ENCODE measurements around the gene HOXB3.
A peak's percentile ranks its signal among the peaks of the same experiment; 100 is the strongest.

HOXB3 gene

GRCh38 chr17:48589831-48590606, at the start of gene HOXB3:
Gene HOXB3 (minus strand): TSS chr17:48590241. CDS start chr17:48552474, 37,767 bp downstream.
- no peak for DNase-seq

- DNase-seq: no peak
Observed at GRCh38 chr17:48639136-48639535, 49.1 kb upstream of the HOXB3 start.

GRCh38 chr17:48637323-48638260, 47.6 kb upstream of the HOXB3 start:
- no peak for DNase-seq

GRCh38 chr17:48636177-48637018, 46.4 kb upstream of the HOXB3 start:
- peak; percentile 64 for DNase-seq

DNA sequence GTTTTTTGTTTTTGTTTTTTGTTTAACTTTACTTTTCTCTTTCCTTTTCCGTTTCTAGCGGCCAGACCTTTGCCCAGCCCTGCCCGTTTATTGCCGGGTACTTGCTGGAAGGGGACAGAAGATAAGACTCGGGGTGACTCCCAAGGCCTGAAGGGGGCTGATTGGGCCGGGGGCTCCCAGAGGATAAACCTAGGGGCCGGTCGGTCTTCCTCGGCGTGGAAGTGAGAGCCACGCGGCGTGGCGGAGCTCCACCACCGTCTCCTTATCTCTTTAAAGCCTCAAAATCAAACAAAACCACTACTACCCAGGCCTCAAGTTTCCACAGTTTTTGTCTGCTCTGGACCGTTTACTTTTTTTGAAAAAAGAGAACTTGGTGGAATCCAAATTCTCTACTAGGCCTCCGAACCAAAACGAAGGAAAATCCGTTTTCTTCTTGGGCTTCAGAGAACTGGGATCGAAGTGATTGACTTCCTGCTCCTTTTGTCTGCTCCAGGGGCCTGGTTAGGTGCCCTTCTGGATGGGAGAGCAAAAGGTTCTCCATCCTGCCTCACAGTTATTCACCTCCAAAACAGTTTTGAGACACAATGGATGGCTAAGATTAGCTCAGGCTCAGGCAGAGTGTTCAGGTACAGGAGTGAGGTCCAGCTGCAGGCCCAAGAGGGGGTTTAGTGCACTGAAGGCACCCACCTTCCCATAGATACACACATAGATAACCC, 44.6 kb upstream of the HOXB3 start:
- DNase-seq: no peak

DNA sequence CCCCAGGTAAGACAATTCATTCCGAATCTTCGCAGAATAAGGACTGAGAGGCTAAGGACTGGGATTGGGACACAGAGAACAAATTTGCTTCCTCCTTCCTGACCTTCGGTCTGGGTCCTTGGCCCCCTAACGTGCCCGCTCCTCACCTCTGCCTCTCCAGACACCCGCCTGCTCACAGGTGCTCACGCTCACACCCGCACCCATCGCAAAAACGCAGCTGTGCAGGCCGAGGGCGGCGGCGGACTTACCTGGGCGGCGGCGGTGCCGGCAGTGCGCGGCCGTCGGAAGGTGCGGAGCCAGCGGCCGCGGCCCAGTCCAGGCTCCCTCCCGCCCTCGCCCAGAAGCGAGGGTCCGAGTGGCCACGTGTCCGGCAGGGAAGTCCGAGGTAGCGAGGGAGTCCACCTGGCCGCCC, 43.2 kb upstream of the HOXB3 start:
- DNase-seq: no peak

GRCh38 chr17:48632579-48633265, 42.7 kb upstream of the HOXB3 start:
- no peak for DNase-seq

- no peak for DNase-seq
Observed at GRCh38 chr17:48631693-48632578, 41.9 kb upstream of the HOXB3 start.

GRCh38 chr17:48630925-48631692, 41.1 kb upstream of the HOXB3 start:
- DNase-seq: no peak

DNA sequence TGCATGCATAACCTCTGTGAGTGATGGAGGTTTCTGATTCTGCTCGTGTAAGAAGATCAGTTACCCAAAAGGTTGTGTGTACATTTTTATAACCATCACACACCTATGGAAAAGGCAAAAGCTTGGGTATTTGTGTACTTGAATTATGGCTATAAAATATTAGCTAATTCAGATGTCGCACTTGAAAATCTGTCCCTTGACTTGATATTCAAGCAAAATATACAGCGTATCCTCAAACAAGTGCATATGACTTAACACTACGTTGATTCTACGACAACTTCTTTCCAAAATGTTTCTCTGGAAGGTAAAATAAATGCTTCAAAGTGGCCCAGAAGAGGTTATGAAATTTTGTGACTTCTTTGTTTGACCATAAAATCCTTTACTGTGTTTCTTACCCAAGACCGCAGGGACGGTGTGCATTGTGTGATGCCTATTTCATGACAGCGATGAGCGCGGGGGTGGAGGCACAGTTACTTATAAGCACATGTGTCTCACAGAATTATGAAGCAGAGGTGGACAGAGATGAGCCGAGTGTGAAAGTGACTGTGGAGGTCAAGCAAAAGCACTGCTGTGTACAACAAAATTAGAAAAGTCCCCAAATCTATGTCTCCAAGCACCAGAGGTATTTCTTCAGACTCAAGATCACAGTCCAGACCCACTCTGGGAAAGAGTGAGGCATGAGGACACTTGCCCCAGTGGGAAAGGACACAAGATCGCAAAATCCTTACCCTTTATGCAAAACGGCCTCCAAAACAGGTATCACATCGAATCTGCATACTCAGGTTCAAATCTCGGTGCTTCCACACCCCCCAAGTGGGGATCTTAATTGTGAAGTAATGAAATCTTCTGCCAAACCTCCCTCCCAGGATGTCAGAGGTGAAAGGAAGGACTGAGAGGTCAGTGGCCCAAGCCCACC, 40.2 kb upstream of the HOXB3 start:
- DNase-seq: no peak

DNA sequence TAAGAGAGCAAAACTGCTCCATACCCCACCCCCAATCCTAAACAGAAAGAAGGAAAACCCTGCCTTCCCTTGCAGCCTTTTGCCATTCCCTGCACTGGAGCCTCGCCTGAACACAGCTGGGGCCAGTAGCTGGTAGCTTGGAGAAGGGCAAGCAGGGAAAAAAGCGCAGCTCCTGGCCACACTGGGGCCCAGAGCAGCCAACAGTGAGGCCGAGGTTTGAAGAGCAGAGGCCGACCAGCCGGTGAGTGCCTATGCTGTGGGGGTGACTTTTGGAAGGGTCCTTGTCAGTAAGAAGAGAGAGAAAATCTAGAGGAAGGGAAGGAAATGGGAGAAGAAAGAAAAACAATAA, 39.3 kb upstream of the HOXB3 start:
- no peak for DNase-seq

GRCh38 chr17:48628649-48629410, 38.8 kb upstream of the HOXB3 start:
- no peak for DNase-seq

GRCh38 chr17:48627623-48628521, 37.8 kb upstream of the HOXB3 start:
- DNase-seq: no peak

DNA sequence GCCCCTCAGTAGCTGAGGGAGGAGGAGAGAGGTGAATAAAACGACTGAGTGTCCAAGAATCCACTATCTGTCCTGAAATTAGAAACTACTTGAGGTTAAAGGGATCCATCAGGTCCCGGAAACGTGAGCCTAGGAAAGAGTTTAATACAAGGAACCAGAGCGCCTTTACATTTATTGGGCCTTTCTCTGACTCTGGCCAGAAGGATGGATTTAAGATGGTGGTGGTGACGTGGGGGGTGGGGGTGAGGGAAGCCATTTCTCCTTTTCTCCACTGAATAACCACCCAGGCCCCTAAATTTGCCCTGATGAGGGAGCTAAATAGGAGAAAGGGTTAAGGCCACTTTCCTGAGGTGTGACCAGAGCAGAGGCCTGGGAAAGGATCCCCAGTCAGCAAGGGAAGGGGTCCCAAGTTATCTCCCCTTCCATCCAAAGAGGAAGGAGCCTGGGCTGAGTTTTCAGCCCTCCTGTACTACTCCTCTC, 37.1 kb upstream of the HOXB3 start:
- no peak for DNase-seq

GRCh38 chr17:48626245-48627117, 36.4 kb upstream of the HOXB3 start, which contains the start of gene HOXB9:
Gene HOXB9 (minus strand): TSS chr17:48626358. CDS start chr17:48626269, 89 bp downstream.
- peak; percentile 77 for DNase-seq

Measured in NCI-H774 (cell line).